ENCODE measurements around the gene AICDA.

DNA sequence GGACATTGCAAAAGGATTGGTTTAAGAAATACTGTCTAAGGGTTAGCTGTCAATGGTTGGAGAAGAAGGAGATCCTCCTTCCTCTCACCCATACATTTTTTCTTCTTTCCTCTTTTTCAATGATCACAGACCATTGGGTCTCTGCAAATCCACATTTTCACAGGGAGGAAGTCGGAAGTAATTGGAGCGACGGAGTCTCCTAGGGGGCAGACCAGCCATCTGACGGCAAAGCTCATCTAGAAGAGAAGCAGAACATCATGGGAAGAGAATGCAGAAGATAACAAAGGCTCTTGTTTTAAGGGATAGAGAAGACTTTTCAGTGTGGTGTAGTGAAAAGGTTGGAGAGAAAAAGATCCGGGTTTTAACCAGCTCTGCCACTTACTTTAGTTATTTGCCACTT is 35.3 kb upstream of the AICDA start:
- no peak for TF ChIP-seq ASH2L (IDR thresholded peaks at IDR 0.05; ENCODE audit: insufficient read length, low read depth, low read length)
- TF ChIP-seq PHF8 (CRISPR knock-in tag; IDR thresholded peaks at IDR 0.05), result no peak
- no peak for TF ChIP-seq SRSF9 (IDR thresholded peaks at IDR 0.05; ENCODE audit: borderline replicate concordance, insufficient read depth, low read depth, low read length, poor library complexity, severe bottlenecking)
- TF ChIP-seq MAZ (IDR thresholded peaks at IDR 0.05; ENCODE audit: borderline replicate concordance, low read depth, low read length), result no peak
- TF ChIP-seq MAZ (CRISPR knock-in tag; IDR thresholded peaks at IDR 0.05; ENCODE audit: low read depth), result no peak
- TF ChIP-seq, protein P1, sequence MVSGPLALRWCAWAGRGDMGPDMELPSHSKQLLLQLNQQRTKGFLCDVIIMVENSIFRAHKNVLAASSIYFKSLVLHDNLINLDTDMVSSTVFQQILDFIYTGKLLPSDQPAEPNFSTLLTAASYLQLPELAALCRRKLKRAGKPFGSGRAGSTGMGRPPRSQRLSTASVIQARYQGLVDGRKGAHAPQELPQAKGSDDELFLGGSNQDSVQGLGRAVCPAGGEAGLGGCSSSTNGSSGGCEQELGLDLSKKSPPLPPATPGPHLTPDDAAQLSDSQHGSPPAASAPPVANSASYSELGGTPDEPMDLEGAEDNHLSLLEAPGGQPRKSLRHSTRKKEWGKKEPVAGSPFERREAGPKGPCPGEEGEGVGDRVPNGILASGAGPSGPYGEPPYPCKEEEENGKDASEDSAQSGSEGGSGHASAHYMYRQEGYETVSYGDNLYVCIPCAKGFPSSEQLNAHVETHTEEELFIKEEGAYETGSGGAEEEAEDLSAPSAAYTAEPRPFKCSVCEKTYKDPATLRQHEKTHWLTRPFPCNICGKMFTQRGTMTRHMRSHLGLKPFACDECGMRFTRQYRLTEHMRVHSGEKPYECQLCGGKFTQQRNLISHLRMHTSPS (CRISPR knock-in tag; IDR thresholded peaks at IDR 0.05; ENCODE audit: low read depth), result no peak
- TF ChIP-seq, protein P2, sequence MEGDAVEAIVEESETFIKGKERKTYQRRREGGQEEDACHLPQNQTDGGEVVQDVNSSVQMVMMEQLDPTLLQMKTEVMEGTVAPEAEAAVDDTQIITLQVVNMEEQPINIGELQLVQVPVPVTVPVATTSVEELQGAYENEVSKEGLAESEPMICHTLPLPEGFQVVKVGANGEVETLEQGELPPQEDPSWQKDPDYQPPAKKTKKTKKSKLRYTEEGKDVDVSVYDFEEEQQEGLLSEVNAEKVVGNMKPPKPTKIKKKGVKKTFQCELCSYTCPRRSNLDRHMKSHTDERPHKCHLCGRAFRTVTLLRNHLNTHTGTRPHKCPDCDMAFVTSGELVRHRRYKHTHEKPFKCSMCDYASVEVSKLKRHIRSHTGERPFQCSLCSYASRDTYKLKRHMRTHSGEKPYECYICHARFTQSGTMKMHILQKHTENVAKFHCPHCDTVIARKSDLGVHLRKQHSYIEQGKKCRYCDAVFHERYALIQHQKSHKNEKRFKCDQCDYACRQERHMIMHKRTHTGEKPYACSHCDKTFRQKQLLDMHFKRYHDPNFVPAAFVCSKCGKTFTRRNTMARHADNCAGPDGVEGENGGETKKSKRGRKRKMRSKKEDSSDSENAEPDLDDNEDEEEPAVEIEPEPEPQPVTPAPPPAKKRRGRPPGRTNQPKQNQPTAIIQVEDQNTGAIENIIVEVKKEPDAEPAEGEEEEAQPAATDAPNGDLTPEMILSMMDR (CRISPR knock-in tag; IDR thresholded peaks at IDR 0.05), result no peak
- no peak for TF ChIP-seq ZNF10 (CRISPR knock-in tag; IDR thresholded peaks at IDR 0.05; ENCODE audit: borderline replicate concordance, low read depth)
- TF ChIP-seq RBFOX2 (IDR thresholded peaks at IDR 0.05; ENCODE audit: low read depth, low read length), result no peak
- no peak for TF ChIP-seq BRCA1 (CRISPR knock-in tag; IDR thresholded peaks at IDR 0.05)
- no peak for TF ChIP-seq NR2F6 (IDR thresholded peaks at IDR 0.05)
- TF ChIP-seq NR2F6 (CRISPR knock-in tag; IDR thresholded peaks at IDR 0.05), result no peak
- TF ChIP-seq ZBTB7A (CRISPR knock-in tag; IDR thresholded peaks at IDR 0.05), result no peak
- TF ChIP-seq, protein P3, sequence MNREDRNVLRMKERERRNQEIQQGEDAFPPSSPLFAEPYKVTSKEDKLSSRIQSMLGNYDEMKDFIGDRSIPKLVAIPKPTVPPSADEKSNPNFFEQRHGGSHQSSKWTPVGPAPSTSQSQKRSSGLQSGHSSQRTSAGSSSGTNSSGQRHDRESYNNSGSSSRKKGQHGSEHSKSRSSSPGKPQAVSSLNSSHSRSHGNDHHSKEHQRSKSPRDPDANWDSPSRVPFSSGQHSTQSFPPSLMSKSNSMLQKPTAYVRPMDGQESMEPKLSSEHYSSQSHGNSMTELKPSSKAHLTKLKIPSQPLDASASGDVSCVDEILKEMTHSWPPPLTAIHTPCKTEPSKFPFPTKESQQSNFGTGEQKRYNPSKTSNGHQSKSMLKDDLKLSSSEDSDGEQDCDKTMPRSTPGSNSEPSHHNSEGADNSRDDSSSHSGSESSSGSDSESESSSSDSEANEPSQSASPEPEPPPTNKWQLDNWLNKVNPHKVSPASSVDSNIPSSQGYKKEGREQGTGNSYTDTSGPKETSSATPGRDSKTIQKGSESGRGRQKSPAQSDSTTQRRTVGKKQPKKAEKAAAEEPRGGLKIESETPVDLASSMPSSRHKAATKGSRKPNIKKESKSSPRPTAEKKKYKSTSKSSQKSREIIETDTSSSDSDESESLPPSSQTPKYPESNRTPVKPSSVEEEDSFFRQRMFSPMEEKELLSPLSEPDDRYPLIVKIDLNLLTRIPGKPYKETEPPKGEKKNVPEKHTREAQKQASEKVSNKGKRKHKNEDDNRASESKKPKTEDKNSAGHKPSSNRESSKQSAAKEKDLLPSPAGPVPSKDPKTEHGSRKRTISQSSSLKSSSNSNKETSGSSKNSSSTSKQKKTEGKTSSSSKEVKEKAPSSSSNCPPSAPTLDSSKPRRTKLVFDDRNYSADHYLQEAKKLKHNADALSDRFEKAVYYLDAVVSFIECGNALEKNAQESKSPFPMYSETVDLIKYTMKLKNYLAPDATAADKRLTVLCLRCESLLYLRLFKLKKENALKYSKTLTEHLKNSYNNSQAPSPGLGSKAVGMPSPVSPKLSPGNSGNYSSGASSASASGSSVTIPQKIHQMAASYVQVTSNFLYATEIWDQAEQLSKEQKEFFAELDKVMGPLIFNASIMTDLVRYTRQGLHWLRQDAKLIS (CRISPR knock-in tag; IDR thresholded peaks at IDR 0.05), result no peak
- TF ChIP-seq, protein P4, sequence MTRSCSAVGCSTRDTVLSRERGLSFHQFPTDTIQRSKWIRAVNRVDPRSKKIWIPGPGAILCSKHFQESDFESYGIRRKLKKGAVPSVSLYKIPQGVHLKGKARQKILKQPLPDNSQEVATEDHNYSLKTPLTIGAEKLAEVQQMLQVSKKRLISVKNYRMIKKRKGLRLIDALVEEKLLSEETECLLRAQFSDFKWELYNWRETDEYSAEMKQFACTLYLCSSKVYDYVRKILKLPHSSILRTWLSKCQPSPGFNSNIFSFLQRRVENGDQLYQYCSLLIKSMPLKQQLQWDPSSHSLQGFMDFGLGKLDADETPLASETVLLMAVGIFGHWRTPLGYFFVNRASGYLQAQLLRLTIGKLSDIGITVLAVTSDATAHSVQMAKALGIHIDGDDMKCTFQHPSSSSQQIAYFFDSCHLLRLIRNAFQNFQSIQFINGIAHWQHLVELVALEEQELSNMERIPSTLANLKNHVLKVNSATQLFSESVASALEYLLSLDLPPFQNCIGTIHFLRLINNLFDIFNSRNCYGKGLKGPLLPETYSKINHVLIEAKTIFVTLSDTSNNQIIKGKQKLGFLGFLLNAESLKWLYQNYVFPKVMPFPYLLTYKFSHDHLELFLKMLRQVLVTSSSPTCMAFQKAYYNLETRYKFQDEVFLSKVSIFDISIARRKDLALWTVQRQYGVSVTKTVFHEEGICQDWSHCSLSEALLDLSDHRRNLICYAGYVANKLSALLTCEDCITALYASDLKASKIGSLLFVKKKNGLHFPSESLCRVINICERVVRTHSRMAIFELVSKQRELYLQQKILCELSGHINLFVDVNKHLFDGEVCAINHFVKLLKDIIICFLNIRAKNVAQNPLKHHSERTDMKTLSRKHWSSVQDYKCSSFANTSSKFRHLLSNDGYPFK (CRISPR knock-in tag; IDR thresholded peaks at IDR 0.05; ENCODE audit: borderline replicate concordance), result no peak
- TF ChIP-seq ZNF232 (CRISPR knock-in tag; IDR thresholded peaks at IDR 0.05; ENCODE audit: borderline replicate concordance), result no peak
